HG03342 (cell line): Measurements from ENCODE around the gene OR1N1.
"Not testable (repeated sequence)": the region's sequence is repeated elsewhere in the genome, so short reads cannot be mapped to it uniquely, and the experiment has no call there.

Experiments used
- ATAC-seq: cut with Tn5 transposase; IDR thresholded peaks from one replicate; pipeline ENCODE4 v1.9.1; 2021; ENCODE audit warnings: mild to moderate bottlenecking, moderate library complexity; ENCODE audit not compliant: unreplicated experiment

OR1N1 gene

GRCh38 chr9:122527193-122527592 lies at the start of gene OR1N1:
TSS of gene OR1N1 (minus strand) at chr9:122527293. CDS start at chr9:122527293, 0 bp downstream.
- no peak for ATAC-seq

GRCh38 chr9:122572456-122572855 lies 45.4 kb upstream of the OR1N1 start:
- ATAC-seq, result no peak

- ATAC-seq, result no peak
Observed at GRCh38 chr9:122567901-122568300, 40.8 kb upstream of the OR1N1 start.

- ATAC-seq, result no peak
Observed at GRCh38 chr9:122562134-122562760, 35.2 kb upstream of the OR1N1 start.

- ATAC-seq, result no peak
Observed at GRCh38 chr9:122561446-122561845, 34.4 kb upstream of the OR1N1 start.

GRCh38 chr9:122552812-122553211 lies 25.7 kb upstream of the OR1N1 start, which contains the start of gene OR1N2:
TSS of gene OR1N2 (plus strand) at chr9:122553112. CDS start at chr9:122553212, 100 bp downstream.
- no peak for ATAC-seq

- ATAC-seq, result no peak
Observed at GRCh38 chr9:122551371-122551770, 24.3 kb upstream of the OR1N1 start.

GRCh38 chr9:122546196-122546595 lies 19.1 kb upstream of the OR1N1 start:
- no peak for ATAC-seq

GRCh38 chr9:122538757-122539156 lies 11.7 kb upstream of the OR1N1 start:
- ATAC-seq, result no peak

- not testable (repeated sequence) for ATAC-seq
Observed at GRCh38 chr9:122537066-122537465, 10.0 kb upstream of the OR1N1 start.

GRCh38 chr9:122536134-122536533 lies 9.0 kb upstream of the OR1N1 start:
- ATAC-seq, result no peak

GRCh38 chr9:122531157-122531556 lies 4.1 kb upstream of the OR1N1 start:
- not testable (repeated sequence) for ATAC-seq

- no peak for ATAC-seq
Observed at GRCh38 chr9:122526602-122527001, 491 bp downstream of the OR1N1 start.

- ATAC-seq, result no peak
Observed at GRCh38 chr9:122519376-122519775, 7.7 kb downstream of the OR1N1 start.

GRCh38 chr9:122518841-122519240 lies 8.3 kb downstream of the OR1N1 start, which contains the start of gene OR1J4:
TSS of gene OR1J4 (plus strand) at chr9:122519141. CDS start at chr9:122519141, 0 bp downstream.
- ATAC-seq, result no peak

- ATAC-seq, result no peak
Observed at GRCh38 chr9:122518226-122518625, 8.9 kb downstream of the OR1N1 start.

GRCh38 chr9:122510502-122510901 lies 16.6 kb downstream of the OR1N1 start, which contains the start of gene OR1J2:
TSS of gene OR1J2 (plus strand) at chr9:122510802. CDS start at chr9:122510802, 0 bp downstream.
- no peak for ATAC-seq

- ATAC-seq, result no peak
Observed at GRCh38 chr9:122506964-122507363, 20.1 kb downstream of the OR1N1 start.

GRCh38 chr9:122498883-122499288 lies 28.2 kb downstream of the OR1N1 start:
- ATAC-seq, result no peak

- no peak for ATAC-seq
Observed at GRCh38 chr9:122479062-122479461, 48.0 kb downstream of the OR1N1 start.

- no peak for ATAC-seq
Observed at GRCh38 chr9:122477826-122478225, 49.3 kb downstream of the OR1N1 start, which contains the start of gene OR1J1. TSS of gene OR1J1 (minus strand) at chr9:122477926. CDS start at chr9:122477926, 0 bp downstream.

GRCh38 chr9:122477346-122477745 lies 49.7 kb downstream of the OR1N1 start:
- ATAC-seq, result no peak
